Lung (tissue), 12 donors: ENCODE results near the gene JAK3. TPM values are rescaled to one million over a fixed set of nuclear protein-coding genes. Genes with fewer than 3 reads are reported as not detected.

Source experiments
- ATAC-seq: fragments of 200-7000 bp; cut with Tn5 transposase; one replicate; pipeline ENCODE4 v1.9.1; 2020; ENCODE audit warnings: moderate number of reproducible peaks; ENCODE audit not compliant: insufficient read depth, low FRiP score
- DNase-seq, 3 donors: peaks; one replicate each; pipeline ENCODE4 v3.0.0-alpha.2; 2013 to 2017
- H3K27ac ChIP-seq, 2 donors: one replicate each; pipeline ENCODE4 v1.5.1; 2013; ENCODE audit warnings: mild to moderate bottlenecking in 2 of 2, moderate library complexity in 2 of 2, control low read depth in 1 of 2, inconsistent platforms in 1 of 2, low read depth in 1 of 2, low read length in 1 of 2
- H3K27me3 ChIP-seq, 3 donors: one replicate each; pipeline ENCODE4 v1.5.1; 2013; ENCODE audit warnings: low read length in 2 of 3; ENCODE audit not compliant: control insufficient read depth in 3 of 3, insufficient read depth in 3 of 3
- H3K36me3 ChIP-seq, 4 donors: one replicate each; pipeline ENCODE4 v1.5.1; 2013; ENCODE audit warnings: low read length in 4 of 4, mild to moderate bottlenecking in 1 of 4, moderate library complexity in 1 of 4; ENCODE audit not compliant: control insufficient read depth in 4 of 4, insufficient read depth in 4 of 4
- H3K4me1 ChIP-seq, 5 donors: one replicate each; pipeline ENCODE4 v1.5.1; 2013; ENCODE audit warnings: low read length in 5 of 5, mild to moderate bottlenecking in 2 of 5, moderate library complexity in 1 of 5; ENCODE audit not compliant: control insufficient read depth in 5 of 5, insufficient read depth in 5 of 5
- H3K4me3 ChIP-seq: one replicate; pipeline ENCODE4 v1.5.1; 2013; ENCODE audit warnings: mild to moderate bottlenecking, control low read depth, moderate library complexity
- H3K9ac ChIP-seq, 2 donors: one replicate each; pipeline ENCODE4 v1.5.1; 2013; ENCODE audit warnings: low read length in 2 of 2, control low read depth in 1 of 2; ENCODE audit not compliant: insufficient read depth in 1 of 2
- H3K9me3 ChIP-seq, 4 donors: one replicate each; pipeline ENCODE4 v1.5.1; 2013; ENCODE audit warnings: low read length in 3 of 4, mild to moderate bottlenecking in 1 of 4, moderate library complexity in 1 of 4; ENCODE audit not compliant: control insufficient read depth in 4 of 4, insufficient read depth in 3 of 4
- WGBS, 2 donors: extraction: QIAGEN DNeasy Blood & Tissue Kit; methylation state at CpG; one replicate each; pipeline ENCODE4 v1.1.7; 2013; 5-methylcytosine and 5-hydroxymethylcytosine counted together
- polyA plus RNA-seq, 2 donors: library from polyadenylated mRNA; stranded (reverse); fragments of 200-250 nt; gene quantifications; one replicate each; pipeline ENCODE4 v1.2.1, GENCODE V29; 2013
- total RNA-seq, 2 donors: library from RNA; depleted of rRNA in 1 of 2; stranded (reverse); fragments of >200 nt in 1 of 2; gene quantifications; one replicate each; pipeline ENCODE4 v1.2.1, GENCODE V29; 2014 to 2021
- TF ChIP-seq, protein P1 (sequence below): IDR thresholded peaks from 2 replicates; pipeline ENCODE4 v1.5.1; 2012; ENCODE audit warnings: mild to moderate bottlenecking; ENCODE audit errors: control extremely low read depth, extremely low read depth
- donor health status: control.
- donor health status: control.
- donor health status: Bipolar disorder and iron deficiency.
- donor health status: healthy.
- donor health status: DM: yes; HTN: yes; CAD: no.

JAK3 gene
- total and polyA plus RNA-seq, 4 donors, result 5.2 to 32.5 (median 18.0) TPM

GRCh38 chr19:17871032-17871877, 23.5 kb upstream of the JAK3 start:
- no peak for ATAC-seq
- Histone ChIP-seq H3K9ac (no peak overlapping the region), H3K4me1 (peaks cover 0 to 9% (median 0%) of the 10 kb centered on the region in 5 donors), H3K9me3 (peaks cover 0 to 1% (median 0%) of the 10 kb centered on the region in 4 donors), H3K4me3 (no peak overlapping the region), H3K27me3 (peaks cover 0 to 60% (median 37%) of the 10 kb centered on the region in 3 donors), H3K36me3 (no peaks in the 10 kb centered on the region), H3K27ac (no peak overlapping the region)
- 66% methylated on average over 10 of the region's 10 CpGs for WGBS, 2 donors
- TF ChIP-seq, protein P1, sequence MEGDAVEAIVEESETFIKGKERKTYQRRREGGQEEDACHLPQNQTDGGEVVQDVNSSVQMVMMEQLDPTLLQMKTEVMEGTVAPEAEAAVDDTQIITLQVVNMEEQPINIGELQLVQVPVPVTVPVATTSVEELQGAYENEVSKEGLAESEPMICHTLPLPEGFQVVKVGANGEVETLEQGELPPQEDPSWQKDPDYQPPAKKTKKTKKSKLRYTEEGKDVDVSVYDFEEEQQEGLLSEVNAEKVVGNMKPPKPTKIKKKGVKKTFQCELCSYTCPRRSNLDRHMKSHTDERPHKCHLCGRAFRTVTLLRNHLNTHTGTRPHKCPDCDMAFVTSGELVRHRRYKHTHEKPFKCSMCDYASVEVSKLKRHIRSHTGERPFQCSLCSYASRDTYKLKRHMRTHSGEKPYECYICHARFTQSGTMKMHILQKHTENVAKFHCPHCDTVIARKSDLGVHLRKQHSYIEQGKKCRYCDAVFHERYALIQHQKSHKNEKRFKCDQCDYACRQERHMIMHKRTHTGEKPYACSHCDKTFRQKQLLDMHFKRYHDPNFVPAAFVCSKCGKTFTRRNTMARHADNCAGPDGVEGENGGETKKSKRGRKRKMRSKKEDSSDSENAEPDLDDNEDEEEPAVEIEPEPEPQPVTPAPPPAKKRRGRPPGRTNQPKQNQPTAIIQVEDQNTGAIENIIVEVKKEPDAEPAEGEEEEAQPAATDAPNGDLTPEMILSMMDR, result no peak
- no peak for DNase-seq

DNA sequence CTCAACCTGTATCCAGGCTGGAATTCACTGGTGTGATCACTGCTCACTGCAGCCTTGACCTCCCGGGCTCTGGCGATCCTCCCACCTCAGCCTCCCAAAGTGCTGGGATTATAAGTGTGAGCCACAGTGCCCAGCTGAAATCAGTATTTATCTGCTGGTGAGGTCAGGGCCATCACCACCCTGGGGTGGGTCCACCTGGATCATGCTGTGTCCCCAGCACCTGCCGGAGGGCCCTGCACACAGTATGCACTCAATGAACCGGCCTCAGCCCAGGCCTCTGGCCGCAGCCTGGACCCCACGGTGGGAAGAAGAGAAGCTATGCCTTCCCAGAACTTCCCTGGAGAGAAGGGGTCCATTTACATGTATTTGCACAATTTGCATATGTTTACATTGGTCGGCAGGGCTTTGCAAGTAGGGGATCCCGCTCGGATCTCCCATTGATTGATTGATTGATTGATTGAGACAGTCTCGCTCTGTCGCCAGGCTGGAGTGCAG, 21.4 kb upstream of the JAK3 start:
- ATAC-seq (no peak), DNase-seq (no peak)
- Histone ChIP-seq H3K4me3 (no peak overlapping the region), H3K9me3 (no peaks in the 10 kb centered on the region), H3K9ac (no peak overlapping the region), H3K4me1 (peaks cover 0 to 9% (median 0%) of the 10 kb centered on the region in 5 donors), H3K36me3 (peaks cover 0 to 15% (median 3%) of the 10 kb centered on the region in 4 donors), H3K27ac (no peak overlapping the region), H3K27me3 (peaks cover 0 to 56% (median 32%) of the 10 kb centered on the region in 3 donors)
- TF ChIP-seq, protein P1, result no peak
- 55 to 69% methylated on average over 11 of the region's 11 CpGs for WGBS, 2 donors

DNA sequence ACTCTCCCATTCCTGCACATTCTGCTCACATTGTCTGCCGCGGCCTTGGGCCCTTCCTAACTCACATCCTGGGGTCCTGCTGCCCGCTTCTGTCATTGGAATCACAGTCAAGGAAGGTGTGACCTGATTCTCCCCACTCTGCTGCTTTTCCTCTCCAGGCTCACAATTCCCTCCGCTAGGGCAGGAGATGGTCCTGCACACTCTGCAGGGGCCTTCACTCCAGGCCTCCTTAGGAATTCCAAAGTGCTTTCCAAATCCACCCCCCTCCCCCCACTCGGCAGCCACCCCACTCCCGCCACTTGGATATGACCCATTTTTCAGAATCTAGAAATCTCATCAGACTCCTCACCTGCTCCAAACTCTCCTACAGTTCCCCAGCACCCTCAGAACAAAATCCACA, 20.9 kb upstream of the JAK3 start:
- Histone ChIP-seq H3K4me3 (no peak overlapping the region), H3K27ac (no peak overlapping the region), H3K9me3 (no peaks in the 10 kb centered on the region), H3K9ac (no peak overlapping the region), H3K36me3 (peaks cover 0 to 20% (median 6%) of the 10 kb centered on the region in 4 donors), H3K4me1 (peaks cover 0 to 7% (median 0%) of the 10 kb centered on the region in 5 donors), H3K27me3 (peaks cover 0 to 51% (median 29%) of the 10 kb centered on the region in 3 donors)
- 63 to 67% methylated on average over 6 of the region's 6 CpGs for WGBS, 2 donors
- ATAC-seq, result no peak
- DNase-seq, result no peak
- TF ChIP-seq, protein P1, result no peak
